HepG2 (cell line): Measurements from ENCODE around the gene PLOD3. TPM values are rescaled to one million over a fixed set of nuclear protein-coding genes. Genes with fewer than 3 reads are reported as not detected.

Source experiments
- ARNT2 ChIP-seq: sonication (generic); formaldehyde crosslinking; IDR thresholded peaks from 2 replicates; pipeline ENCODE4 v1.8.0; 2022; ENCODE audit warnings: mild to moderate bottlenecking, low read depth, missing genetic modification reagents, moderate library complexity
- ARNTL ChIP-seq: sonication (generic); formaldehyde crosslinking; IDR thresholded peaks from 2 replicates; pipeline ENCODE4 v1.4.0; 2020; ENCODE audit warnings: mild to moderate bottlenecking, missing genetic modification reagents
- DZIP1 ChIP-seq: sonication (generic); formaldehyde crosslinking; IDR thresholded peaks from 2 replicates; pipeline ENCODE4 v1.5.0; 2020; ENCODE audit warnings: mild to moderate bottlenecking, missing genetic modification reagents
- SNAPC4 ChIP-seq: sonication (generic); formaldehyde crosslinking; IDR thresholded peaks from 2 replicates; pipeline ENCODE4 v1.4.0; 2020; ENCODE audit warnings: mild to moderate bottlenecking, missing genetic modification reagents
- ZNF572 ChIP-seq: sonication (generic); formaldehyde crosslinking; IDR thresholded peaks from 2 replicates; pipeline ENCODE4 v1.5.1; 2020; ENCODE audit warnings: mild to moderate bottlenecking, missing genetic modification reagents
- ZNF597 ChIP-seq: sonication (generic); formaldehyde crosslinking; IDR thresholded peaks from 2 replicates; pipeline ENCODE4 v1.5.0; 2020; ENCODE audit warnings: missing genetic modification reagents
- ZNF646 ChIP-seq: sonication (generic); formaldehyde crosslinking; IDR thresholded peaks from 2 replicates; pipeline ENCODE4 v1.9.0; 2021; ENCODE audit warnings: mild to moderate bottlenecking, missing genetic modification reagents
- polyA plus RNA-seq, 8 experiments: library from polyadenylated mRNA; depleted of rRNA in 3 of 8; stranded (reverse) in 7 of 8; unstranded in 1 of 8; fragments of >200 nt; fragmentation: Illumina TruSeq in 4 of 8; extraction: Trizol in 4 of 8; gene quantifications; 2 replicates each; pipeline versions ENCODE4 v1.2.1 to v1.2.3, GENCODE V29; 2011 to 2016; ENCODE audit warnings: low read depth in 4 of 8, missing spikeins in 1 of 8, mixed read lengths in 1 of 8; ENCODE audit not compliant: insufficient read depth in 1 of 8
- total RNA-seq, 5 experiments: library from RNA; depleted of rRNA; stranded (reverse); fragments of >200 nt; fragmentation: Illumina TruSeq; extraction: Trizol; gene quantifications; 2 replicates each; pipeline ENCODE4 v1.2.3, GENCODE V29; 2016; ENCODE audit warnings: low read depth in 1 of 5

Gene PLOD3
- total and polyA plus RNA-seq, 2 of the 13 experiments (the other 11 are each of a cell fraction or from before 2014, with no cell fraction given) = 65.8 to 67.4 TPM

- no peak for TF ChIP-seq ZNF572
- TF ChIP-seq SNAPC4 (CRISPR knock-in tag) = peak; percentile 68; the same call in 1 of the 2 replicates
- TF ChIP-seq ZNF597 (CRISPR knock-in tag) = peak; percentile 89; the same call in 1 of the 2 replicates
- TF ChIP-seq DZIP1 (CRISPR knock-in tag) = 0 out of 2 replicates have a peak, but pooled peaks have one; percentile 44
- TF ChIP-seq ARNTL (CRISPR knock-in tag) = no peak
- no peak for TF ChIP-seq ZNF646 (CRISPR knock-in tag)
- peak; percentile 78; the same call in 1 of the 2 replicates for TF ChIP-seq ARNT2 (CRISPR knock-in tag)
Observed at GRCh38 chr7:101244375-101245146, 27.2 kb upstream of the PLOD3 start, which contains the start of gene FIS1 (continued).
